Measurements from ENCODE around the gene MGST2.
A peak's percentile ranks its signal among the peaks of the same experiment; 100 is the strongest.
"Not testable (repeated sequence)": the region's sequence is repeated elsewhere in the genome, so short reads cannot be mapped to it uniquely, and the experiment has no call there.

Gene MGST2

GRCh38 chr4:139630991-139631390 is 34.6 kb upstream of the MGST2 start:
- Histone ChIP-seq H3K9me3 (ENCODE audit: insufficient read depth, low read depth, low read length) (no peaks in the 10 kb centered on the region), H3K4me1 (ENCODE audit: insufficient read depth, low read length) (peaks cover 29% of the 10 kb centered on the region), H3K4me3 (ENCODE audit: low read length) (no peak overlapping the region), H3K27ac (ENCODE audit: low read depth, low read length) (no peak overlapping the region), H3K9ac (ENCODE audit: low read depth, low read length) (no peak overlapping the region), H3K36me3 (ENCODE audit: insufficient read depth, low read length) (no peaks in the 10 kb centered on the region), H3K27me3 (ENCODE audit: insufficient read depth, low read length) (peaks cover 84% of the 10 kb centered on the region)
- WGBS = 84% methylated on average over 5 of the region's 5 CpGs

GRCh38 chr4:139631791-139632190 is 33.8 kb upstream of the MGST2 start:
- peaks cover 29% of the 10 kb centered on the region for H3K4me1 ChIP-seq (ENCODE audit: insufficient read depth, low read length)
- 97% methylated on average over 1 of the region's 1 CpG for WGBS
- H3K36me3 ChIP-seq (ENCODE audit: insufficient read depth, low read length) = no peaks in the 10 kb centered on the region
- H3K4me3 ChIP-seq (ENCODE audit: low read length) = no peak overlapping the region
- H3K27ac ChIP-seq (ENCODE audit: low read depth, low read length) = no peak overlapping the region
- H3K27me3 ChIP-seq (ENCODE audit: insufficient read depth, low read length) = peaks cover 76% of the 10 kb centered on the region
- no peak overlapping the region for H3K9ac ChIP-seq (ENCODE audit: low read depth, low read length)
- H3K9me3 ChIP-seq (ENCODE audit: insufficient read depth, low read depth, low read length) = no peaks in the 10 kb centered on the region

GRCh38 chr4:139632739-139633138 is 32.9 kb upstream of the MGST2 start:
- H3K9ac ChIP-seq (ENCODE audit: low read depth, low read length); H3K27ac ChIP-seq (ENCODE audit: low read depth, low read length); H3K4me3 ChIP-seq (ENCODE audit: low read length); H3K36me3 ChIP-seq (ENCODE audit: insufficient read depth, low read length); H3K9me3 ChIP-seq (ENCODE audit: insufficient read depth, low read depth, low read length): not testable (repeated sequence)
- WGBS = 83% methylated on average over 4 of the region's 5 CpGs
- Histone ChIP-seq H3K27me3 (ENCODE audit: insufficient read depth, low read length) (peaks cover 67% of the 10 kb centered on the region), H3K4me1 (ENCODE audit: insufficient read depth, low read length) (peaks cover 25% of the 10 kb centered on the region)

- H3K27me3 ChIP-seq (ENCODE audit: insufficient read depth, low read length) = peaks cover 62% of the 10 kb centered on the region
- H3K9me3 ChIP-seq (ENCODE audit: insufficient read depth, low read depth, low read length) = peaks cover 6% of the 10 kb centered on the region; the same call in 1 of the 2 replicates
- peaks cover 20% of the 10 kb centered on the region for H3K4me1 ChIP-seq (ENCODE audit: insufficient read depth, low read length)
- no peaks in the 10 kb centered on the region for H3K36me3 ChIP-seq (ENCODE audit: insufficient read depth, low read length)
- WGBS = 80% methylated on average over 17 of the region's 17 CpGs
- no peak overlapping the region for H3K9ac ChIP-seq (ENCODE audit: low read depth, low read length)
- no peak overlapping the region for H3K27ac ChIP-seq (ENCODE audit: low read depth, low read length)
- H3K4me3 ChIP-seq (ENCODE audit: low read length) = no peak overlapping the region
Observed at GRCh38 chr4:139633195-139633594, 32.4 kb upstream of the MGST2 start.

- H3K4me3 ChIP-seq (ENCODE audit: low read length) = peak overlapping the region; percentile 47
- no peak overlapping the region for H3K27ac ChIP-seq (ENCODE audit: low read depth, low read length)
- WGBS = 16% methylated on average over 11 of the region's 11 CpGs
- no peaks in the 10 kb centered on the region for H3K36me3 ChIP-seq (ENCODE audit: insufficient read depth, low read length)
- peaks cover 58% of the 10 kb centered on the region for H3K27me3 ChIP-seq (ENCODE audit: insufficient read depth, low read length)
- peaks cover 16% of the 10 kb centered on the region; the same call in 1 of the 2 replicates for H3K4me1 ChIP-seq (ENCODE audit: insufficient read depth, low read length)
- no peak overlapping the region for H3K9ac ChIP-seq (ENCODE audit: low read depth, low read length)
- peaks cover 8% of the 10 kb centered on the region; the same call in 1 of the 2 replicates for H3K9me3 ChIP-seq (ENCODE audit: insufficient read depth, low read depth, low read length)
Observed at GRCh38 chr4:139633661-139634060, 32.0 kb upstream of the MGST2 start.

- Histone ChIP-seq H3K4me3 (ENCODE audit: low read length) (no peak overlapping the region), H3K4me1 (ENCODE audit: insufficient read depth, low read length) (peaks cover 12% of the 10 kb centered on the region; the same call in 1 of the 2 replicates), H3K27me3 (ENCODE audit: insufficient read depth, low read length) (peaks cover 37% of the 10 kb centered on the region), H3K27ac (ENCODE audit: low read depth, low read length) (no peak overlapping the region), H3K36me3 (ENCODE audit: insufficient read depth, low read length) (no peaks in the 10 kb centered on the region), H3K9me3 (ENCODE audit: insufficient read depth, low read depth, low read length) (peaks cover 16% of the 10 kb centered on the region; the same call in 1 of the 2 replicates), H3K9ac (ENCODE audit: low read depth, low read length) (no peak overlapping the region)
- WGBS = 94% methylated on average over 3 of the region's 3 CpGs
Observed at GRCh38 chr4:139635966-139636365, 29.7 kb upstream of the MGST2 start.

GRCh38 chr4:139638306-139638705 is 27.3 kb upstream of the MGST2 start:
- peaks cover 16% of the 10 kb centered on the region; the same call in 1 of the 2 replicates for H3K9me3 ChIP-seq (ENCODE audit: insufficient read depth, low read depth, low read length)
- not testable (repeated sequence) for H3K4me3 ChIP-seq (ENCODE audit: low read length)

GRCh38 chr4:139639654-139640053 is 26.0 kb upstream of the MGST2 start:
- no peak overlapping the region for H3K27ac ChIP-seq (ENCODE audit: low read depth, low read length)

More at GRCh38 chr4:139638306-139638705, 27.3 kb upstream of the MGST2 start:
- H3K4me1 ChIP-seq (ENCODE audit: insufficient read depth, low read length); H3K9ac ChIP-seq (ENCODE audit: low read depth, low read length); H3K27ac ChIP-seq (ENCODE audit: low read depth, low read length); H3K36me3 ChIP-seq (ENCODE audit: insufficient read depth, low read length): not testable (repeated sequence)
- WGBS = 93% methylated on average over 2 of the region's 3 CpGs
- peaks cover 13% of the 10 kb centered on the region for H3K27me3 ChIP-seq (ENCODE audit: insufficient read depth, low read length)

GRCh38 chr4:139641218-139641617 is 24.4 kb upstream of the MGST2 start:
- Histone ChIP-seq H3K27ac (ENCODE audit: low read depth, low read length) (no peak overlapping the region), H3K36me3 (ENCODE audit: insufficient read depth, low read length) (no peaks in the 10 kb centered on the region), H3K27me3 (ENCODE audit: insufficient read depth, low read length) (no peaks in the 10 kb centered on the region; the same call in 1 of the 2 replicates), H3K9ac (ENCODE audit: low read depth, low read length) (no peak overlapping the region), H3K4me1 (ENCODE audit: insufficient read depth, low read length) (no peaks in the 10 kb centered on the region), H3K9me3 (ENCODE audit: insufficient read depth, low read depth, low read length) (peaks cover 16% of the 10 kb centered on the region; the same call in 1 of the 2 replicates), H3K4me3 (ENCODE audit: low read length) (no peak overlapping the region)
- WGBS = 92% methylated on average over 2 of the region's 2 CpGs

More at GRCh38 chr4:139639654-139640053, 26.0 kb upstream of the MGST2 start:
- Histone ChIP-seq H3K4me3 (ENCODE audit: low read length) (no peak overlapping the region), H3K27me3 (ENCODE audit: insufficient read depth, low read length) (peaks cover 4% of the 10 kb centered on the region; the same call in 1 of the 2 replicates), H3K9me3 (ENCODE audit: insufficient read depth, low read depth, low read length) (peaks cover 16% of the 10 kb centered on the region; the same call in 1 of the 2 replicates), H3K9ac (ENCODE audit: low read depth, low read length) (no peak overlapping the region), H3K36me3 (ENCODE audit: insufficient read depth, low read length) (no peaks in the 10 kb centered on the region), H3K4me1 (ENCODE audit: insufficient read depth, low read length) (no peaks in the 10 kb centered on the region)
- WGBS = 92% methylated on average over 5 of the region's 5 CpGs

GRCh38 chr4:139642364-139642763 is 23.3 kb upstream of the MGST2 start:
- Histone ChIP-seq H3K27me3 (ENCODE audit: insufficient read depth, low read length) (no peaks in the 10 kb centered on the region; the same call in 1 of the 2 replicates), H3K4me1 (ENCODE audit: insufficient read depth, low read length) (no peaks in the 10 kb centered on the region), H3K27ac (ENCODE audit: low read depth, low read length) (no peak overlapping the region), H3K4me3 (ENCODE audit: low read length) (no peak overlapping the region), H3K36me3 (ENCODE audit: insufficient read depth, low read length) (no peaks in the 10 kb centered on the region), H3K9me3 (ENCODE audit: insufficient read depth, low read depth, low read length) (peaks cover 15% of the 10 kb centered on the region; the same call in 1 of the 2 replicates), H3K9ac (ENCODE audit: low read depth, low read length) (no peak overlapping the region)
- 96% methylated on average over 2 of the region's 2 CpGs for WGBS

GRCh38 chr4:139643042-139643895 is 22.4 kb upstream of the MGST2 start:
- Histone ChIP-seq H3K9me3 (ENCODE audit: insufficient read depth, low read depth, low read length) (peaks cover 10% of the 10 kb centered on the region; the same call in 1 of the 2 replicates), H3K27me3 (ENCODE audit: insufficient read depth, low read length) (no peaks in the 10 kb centered on the region; the same call in 1 of the 2 replicates), H3K4me3 (ENCODE audit: low read length) (no peak overlapping the region), H3K9ac (ENCODE audit: low read depth, low read length) (no peak overlapping the region), H3K27ac (ENCODE audit: low read depth, low read length) (no peak overlapping the region), H3K4me1 (ENCODE audit: insufficient read depth, low read length) (no peaks in the 10 kb centered on the region), H3K36me3 (ENCODE audit: insufficient read depth, low read length) (no peaks in the 10 kb centered on the region)
- 89% methylated on average over 11 of the region's 11 CpGs for WGBS
